ENCODE measurements around the gene SDK2. TPM values are rescaled to one million over a fixed set of nuclear protein-coding genes. Genes with fewer than 3 reads are reported as not detected.

Gene SDK2
- total RNA-seq, 1 experiment from 2014 or later = 0.14 TPM

- no peak for DNase-seq (ENCODE audit: low read depth)
- in situ Hi-C loops (cut with HindIII; ENCODE audit: low pct_unique_long_range_greater_than_20kb, low sequenced_read_pairs) = no loop called here
Measured at GRCh38 chr17:73551144-73551543, 93.1 kb downstream of the SDK2 start.

GRCh38 chr17:73550556-73550955, 93.7 kb downstream of the SDK2 start:
- in situ Hi-C loops (cut with HindIII; ENCODE audit: low pct_unique_long_range_greater_than_20kb, low sequenced_read_pairs) = no loop called here
- no peak for DNase-seq (ENCODE audit: low read depth)

GRCh38 chr17:73549841-73550430, 94.3 kb downstream of the SDK2 start:
- in situ Hi-C loops (cut with HindIII; ENCODE audit: low pct_unique_long_range_greater_than_20kb, low sequenced_read_pairs) = no loop called here
- DNase-seq (ENCODE audit: low read depth) = no peak

- no peak for DNase-seq (ENCODE audit: low read depth)
- in situ Hi-C loops (cut with HindIII; ENCODE audit: low pct_unique_long_range_greater_than_20kb, low sequenced_read_pairs) = no loop called here
Measured at GRCh38 chr17:73548620-73549311, 95.5 kb downstream of the SDK2 start.

- DNase-seq (ENCODE audit: low read depth) = no peak
- in situ Hi-C loops (cut with HindIII; ENCODE audit: low pct_unique_long_range_greater_than_20kb, low sequenced_read_pairs) = no loop called here
Measured at GRCh38 chr17:73547790-73548189, 96.5 kb downstream of the SDK2 start.

GRCh38 chr17:73546770-73547536, 97.3 kb downstream of the SDK2 start:
- DNase-seq (ENCODE audit: low read depth) = no peak
- in situ Hi-C loops (cut with HindIII; ENCODE audit: low pct_unique_long_range_greater_than_20kb, low sequenced_read_pairs) = no loop called here

GRCh38 chr17:73546114-73546513, 98.1 kb downstream of the SDK2 start:
- in situ Hi-C loops (cut with HindIII; ENCODE audit: low pct_unique_long_range_greater_than_20kb, low sequenced_read_pairs) = no loop called here
- DNase-seq (ENCODE audit: low read depth) = no peak

- in situ Hi-C loops (cut with HindIII; ENCODE audit: low pct_unique_long_range_greater_than_20kb, low sequenced_read_pairs) = no loop called here
Measured at GRCh38 chr17:73545109-73546032, 98.9 kb downstream of the SDK2 start.

GRCh38 chr17:73544333-73544732, 99.9 kb downstream of the SDK2 start:
- DNase-seq (ENCODE audit: low read depth) = no peak
- in situ Hi-C loops (cut with HindIII; ENCODE audit: low pct_unique_long_range_greater_than_20kb, low sequenced_read_pairs) = no loop called here

More at GRCh38 chr17:73545109-73546032, 98.9 kb downstream of the SDK2 start:
- DNase-seq (ENCODE audit: low read depth) = no peak

- in situ Hi-C loops (cut with HindIII; ENCODE audit: low pct_unique_long_range_greater_than_20kb, low sequenced_read_pairs) = no loop called here
Measured at GRCh38 chr17:73542323-73542722, 101.9 kb downstream of the SDK2 start.

GRCh38 chr17:73541561-73541981, 102.7 kb downstream of the SDK2 start:
- DNase-seq (ENCODE audit: low read depth) = no peak
- in situ Hi-C loops (cut with HindIII; ENCODE audit: low pct_unique_long_range_greater_than_20kb, low sequenced_read_pairs) = no loop called here

More at GRCh38 chr17:73542323-73542722, 101.9 kb downstream of the SDK2 start:
- no peak for DNase-seq (ENCODE audit: low read depth)

- in situ Hi-C loops (cut with HindIII; ENCODE audit: low pct_unique_long_range_greater_than_20kb, low sequenced_read_pairs) = no loop called here
- no peak for DNase-seq (ENCODE audit: low read depth)
Measured at GRCh38 chr17:73541111-73541510, 103.1 kb downstream of the SDK2 start.

GRCh38 chr17:73539166-73539565, 105.1 kb downstream of the SDK2 start:
- no peak for DNase-seq (ENCODE audit: low read depth)

GRCh38 chr17:73538445-73538844, 105.8 kb downstream of the SDK2 start:
- no peak for DNase-seq (ENCODE audit: low read depth)
- in situ Hi-C loops (cut with HindIII; ENCODE audit: low pct_unique_long_range_greater_than_20kb, low sequenced_read_pairs) = no loop called here

More at GRCh38 chr17:73539166-73539565, 105.1 kb downstream of the SDK2 start:
- in situ Hi-C loops (cut with HindIII; ENCODE audit: low pct_unique_long_range_greater_than_20kb, low sequenced_read_pairs) = no loop called here

- DNase-seq (ENCODE audit: low read depth) = no peak
- in situ Hi-C loops (cut with HindIII; ENCODE audit: low pct_unique_long_range_greater_than_20kb, low sequenced_read_pairs) = no loop called here
Measured at GRCh38 chr17:73536700-73537605, 107.3 kb downstream of the SDK2 start.

- in situ Hi-C loops (cut with HindIII; ENCODE audit: low pct_unique_long_range_greater_than_20kb, low sequenced_read_pairs) = no loop called here
- DNase-seq (ENCODE audit: low read depth) = no peak
Measured at GRCh38 chr17:73535746-73536145, 108.5 kb downstream of the SDK2 start.

GRCh38 chr17:73534209-73534909, 109.9 kb downstream of the SDK2 start:
- in situ Hi-C loops (cut with HindIII; ENCODE audit: low pct_unique_long_range_greater_than_20kb, low sequenced_read_pairs) = no loop called here
- DNase-seq (ENCODE audit: low read depth) = no peak

Measured in Caki2 (cell line).